HEK293 (cell line): ENCODE results near the gene CREB5.

ENCODE experiments used
- CTCF ChIA-PET: fragments of 350-600 bp; formaldehyde crosslinking; extraction: SDS; loops from one replicate; lab custom pipeline; 2021; ENCODE audit warnings: antibody characterized with exemption; lab: Yijun Ruan, JAX
- POLR2A ChIA-PET: fragments of 300-600 bp; formaldehyde crosslinking; extraction: SDS; loops from one replicate; lab custom pipeline; 2020; ENCODE audit warnings: antibody characterized with exemption, inconsistent platforms; lab: Yijun Ruan, JAX
- H3K27ac ChIP-seq: fragments of 200-500 bp; sonication (Bioruptor generic); 2 replicates; pipeline ENCODE4 v1.5.1; 2014; ENCODE audit warnings: low read depth, low read length, control low read depth, inconsistent platforms; ENCODE audit errors: extremely low read depth
- H3K36me3 ChIP-seq, 2 experiments: fragments of 200-500 bp in 1 of 2; sonication (Bioruptor generic) in 1 of 2; 1 replicate in 1 of 2; 2 replicates in 1 of 2; pipeline ENCODE4 v1.5.1; 2014 to 2017; ENCODE audit warnings: inconsistent platforms in 2 of 2, low read length in 2 of 2; ENCODE audit not compliant: control insufficient read depth in 2 of 2, insufficient read depth in 1 of 2
- H3K4me1 ChIP-seq: fragments of 200-500 bp; sonication (Bioruptor generic); 2 replicates; pipeline ENCODE4 v1.5.1; 2014; ENCODE audit warnings: mild to moderate bottlenecking, low read length, inconsistent platforms; ENCODE audit not compliant: control insufficient read depth, insufficient read depth
- H3K4me3 ChIP-seq: 2 replicates; pipeline ENCODE4 v1.5.1; 2011; ENCODE audit warnings: low read depth, mild to moderate bottlenecking, control low read depth, low read length, moderate library complexity
- H3K9me3 ChIP-seq: fragments of 200-500 bp; sonication (Bioruptor generic); 2 replicates; pipeline ENCODE4 v1.5.1; 2014; ENCODE audit warnings: low read depth, low read length, inconsistent platforms; ENCODE audit not compliant: control insufficient read depth, insufficient read depth
- EGR2 ChIP-seq: fragments of 450-650 bp; formaldehyde crosslinking; IDR thresholded peaks from 2 replicates; pipeline ENCODE4 v1.5.1; 2016; ENCODE audit warnings: low read depth, missing biosample characterization, missing genetic modification characterization
- GLI2 ChIP-seq: fragments of 450-650 bp; formaldehyde crosslinking; IDR thresholded peaks from 2 replicates; pipeline ENCODE4; 2017; ENCODE audit warnings: missing biosample characterization, missing genetic modification characterization, low read depth, borderline replicate concordance
- HOXA7 ChIP-seq: sonication (generic); formaldehyde crosslinking; IDR thresholded peaks from 2 replicates; pipeline ENCODE4 v1.8.1; 2022; ENCODE audit warnings: missing genetic modification reagents, borderline replicate concordance
- KLF16 ChIP-seq: fragments of 450-650 bp; formaldehyde crosslinking; IDR thresholded peaks from 2 replicates; pipeline ENCODE4 v1.5.1; 2017; ENCODE audit warnings: missing biosample characterization, missing genetic modification characterization
- KLF17 ChIP-seq: fragments of 450-650 bp; formaldehyde crosslinking; IDR thresholded peaks from 2 replicates; pipeline ENCODE4 v1.5.1; 2016; ENCODE audit warnings: missing biosample characterization, missing genetic modification characterization
- KLF7 ChIP-seq: fragments of 450-650 bp; formaldehyde crosslinking; IDR thresholded peaks from 2 replicates; pipeline ENCODE4 v1.5.1; 2016; ENCODE audit warnings: missing biosample characterization, missing genetic modification characterization, borderline replicate concordance
- KLF8 ChIP-seq: fragments of 450-650 bp; formaldehyde crosslinking; IDR thresholded peaks from 2 replicates; pipeline ENCODE4 v1.5.1; 2016; ENCODE audit warnings: missing biosample characterization, missing genetic modification characterization
- PRDM4 ChIP-seq: fragments of 450-650 bp; formaldehyde crosslinking; IDR thresholded peaks from 2 replicates; pipeline ENCODE4 v1.5.1; 2017; ENCODE audit warnings: missing biosample characterization, missing genetic modification characterization
- PRDM6 ChIP-seq: fragments of 450-650 bp; formaldehyde crosslinking; IDR thresholded peaks from 2 replicates; pipeline ENCODE4 v1.5.1; 2017; ENCODE audit warnings: missing biosample characterization, missing genetic modification characterization
- ZNF146 ChIP-seq: fragments of 450-650 bp; formaldehyde crosslinking; IDR thresholded peaks from 2 replicates; pipeline ENCODE4 v1.5.1; 2016; ENCODE audit warnings: missing biosample characterization, missing genetic modification characterization
- ZNF157 ChIP-seq: fragments of 450-650 bp; formaldehyde crosslinking; IDR thresholded peaks from 2 replicates; pipeline ENCODE4 v1.5.1; 2016; ENCODE audit warnings: missing biosample characterization, missing genetic modification characterization
- ZNF184 ChIP-seq: fragments of 450-650 bp; IDR thresholded peaks from 2 replicates; pipeline ENCODE4 v1.5.1; 2018; ENCODE audit warnings: missing biosample characterization, mild to moderate bottlenecking, missing genetic modification characterization
- ZNF221 ChIP-seq: fragments of 450-650 bp; formaldehyde crosslinking; IDR thresholded peaks from 2 replicates; pipeline ENCODE4 v1.5.1; 2017; ENCODE audit warnings: missing biosample characterization, missing genetic modification characterization, borderline replicate concordance
- ZNF239 ChIP-seq: fragments of 450-650 bp; formaldehyde crosslinking; IDR thresholded peaks from 2 replicates; pipeline ENCODE4 v1.5.1; 2016; ENCODE audit warnings: missing biosample characterization, missing genetic modification characterization
- ZNF266 ChIP-seq: fragments of 450-650 bp; formaldehyde crosslinking; IDR thresholded peaks from 2 replicates; pipeline ENCODE4 v1.5.1; 2016; ENCODE audit warnings: missing biosample characterization, missing genetic modification characterization, low read depth
- ZNF274 ChIP-seq, 2 experiments: fragments of 200-500 bp in 1 of 2; fragments of 450-650 bp in 1 of 2; sonication (Bioruptor generic) in 1 of 2; formaldehyde crosslinking in 1 of 2; IDR thresholded peaks; 2 replicates each; pipeline versions ENCODE4 v1.5.1 to v1.6.1; 2014 to 2016; ENCODE audit warnings: borderline replicate concordance in 1 of 2, inconsistent platforms in 1 of 2, low read length in 1 of 2, missing biosample characterization in 1 of 2, missing genetic modification characterization in 1 of 2
- ZNF280C ChIP-seq: fragments of 450-650 bp; formaldehyde crosslinking; IDR thresholded peaks from 2 replicates; pipeline ENCODE4 v1.5.1; 2016; ENCODE audit warnings: missing biosample characterization, missing genetic modification characterization
- ZNF335 ChIP-seq: fragments of 450-650 bp; formaldehyde crosslinking; conservative IDR thresholded peaks from 2 replicates; pipeline ENCODE4 v1.5.1; 2016; ENCODE audit warnings: missing biosample characterization, missing genetic modification characterization
- ZNF473 ChIP-seq: fragments of 450-650 bp; formaldehyde crosslinking; IDR thresholded peaks from 2 replicates; pipeline ENCODE4 v1.5.1; 2017; ENCODE audit warnings: missing biosample characterization, missing genetic modification characterization
- ZNF548 ChIP-seq: fragments of 450-650 bp; formaldehyde crosslinking; IDR thresholded peaks from 2 replicates; pipeline ENCODE4 v1.5.1; 2016; ENCODE audit warnings: missing biosample characterization, missing genetic modification characterization
- ZNF555 ChIP-seq: fragments of 450-650 bp; formaldehyde crosslinking; conservative IDR thresholded peaks from 2 replicates; pipeline ENCODE4 v1.5.1; 2017; ENCODE audit warnings: missing biosample characterization, mild to moderate bottlenecking, missing genetic modification characterization, inconsistent platforms
- ZNF558 ChIP-seq: fragments of 450-650 bp; formaldehyde crosslinking; IDR thresholded peaks from 2 replicates; pipeline ENCODE4 v1.5.1; 2016; ENCODE audit warnings: missing biosample characterization, missing genetic modification characterization
- ZNF580 ChIP-seq: fragments of 450-650 bp; formaldehyde crosslinking; IDR thresholded peaks from 2 replicates; pipeline ENCODE4 v1.5.1; 2016; ENCODE audit warnings: missing biosample characterization, missing genetic modification characterization
- ZNF621 ChIP-seq: fragments of 450-650 bp; formaldehyde crosslinking; IDR thresholded peaks from 2 replicates; pipeline ENCODE4 v1.5.1; 2017; ENCODE audit warnings: missing biosample characterization, missing genetic modification characterization
- ZNF629 ChIP-seq: fragments of 450-650 bp; formaldehyde crosslinking; IDR thresholded peaks from 2 replicates; pipeline ENCODE4 v1.5.1; 2017; ENCODE audit warnings: missing biosample characterization, missing genetic modification characterization
- ZNF654 ChIP-seq: fragments of 450-650 bp; formaldehyde crosslinking; IDR thresholded peaks from 2 replicates; pipeline ENCODE4 v1.5.1; 2016; ENCODE audit warnings: low read depth, missing biosample characterization, missing genetic modification characterization
- ZNF664 ChIP-seq: fragments of 450-650 bp; formaldehyde crosslinking; IDR thresholded peaks from 2 replicates; pipeline ENCODE4 v1.5.1; 2016; ENCODE audit warnings: missing biosample characterization, missing genetic modification characterization
- ZNF837 ChIP-seq: fragments of 450-650 bp; formaldehyde crosslinking; IDR thresholded peaks from 2 replicates; pipeline ENCODE4 v1.5.1; 2016; ENCODE audit warnings: missing biosample characterization, missing genetic modification characterization
- ZSCAN16 ChIP-seq: fragments of 450-650 bp; formaldehyde crosslinking; IDR thresholded peaks from 2 replicates; pipeline ENCODE4 v1.5.1; 2016; ENCODE audit warnings: missing biosample characterization, missing genetic modification characterization

The CREB5 gene

GRCh38 chr7:28733035-28733434 lies 320.7 kb downstream of the CREB5 start (continued):
- TF ChIP-seq ZNF837 (tag by site-specific recombination) (no peak), PRDM4 (tag by site-specific recombination) (no peak), KLF7 (tag by site-specific recombination) (no peak), KLF16 (tag by site-specific recombination) (no peak), ZNF555 (tag by site-specific recombination) (no peak), EGR2 (tag by site-specific recombination) (no peak), ZNF239 (tag by site-specific recombination) (no peak), ZNF473 (tag by site-specific recombination) (no peak), ZNF548 (tag by site-specific recombination) (no peak)

- ChIA-PET CTCF (interaction anchor here (0.7 kb wide), 1 partner anchor 1335 kb away, joined by 3 read pairs; no protein-coding TSS in a partner anchor), POLR2A (no interaction called here)
- Histone ChIP-seq H3K36me3 (no peaks in the 10 kb centered on the region), H3K9me3 (no peaks in the 10 kb centered on the region), H3K4me1 (peaks cover 17% of the 10 kb centered on the region), H3K4me3 (no peak overlapping the region), H3K27ac (no peak overlapping the region; the same call in 1 of the 2 replicates)
- TF ChIP-seq ZNF580 (tag by site-specific recombination) = no peak
- 0 out of 2 replicates have a peak, but pooled peaks have one; percentile 23 for TF ChIP-seq PRDM6 (tag by site-specific recombination)
- TF ChIP-seq HOXA7 (CRISPR knock-in tag) = no peak
- TF ChIP-seq ZNF266 = no peak
- no peak for TF ChIP-seq ZSCAN16 (tag by site-specific recombination)
- no peak for TF ChIP-seq ZNF280C
- TF ChIP-seq GLI2 (tag by site-specific recombination) = no peak
- peak; percentile 37; the same call in 1 of the 2 replicates for TF ChIP-seq ZNF629
- no peak for TF ChIP-seq ZNF146
- no peak for TF ChIP-seq ZNF654 (tag by site-specific recombination)
- no peak for TF ChIP-seq KLF8 (tag by site-specific recombination)
- no peak for TF ChIP-seq ZNF664 (tag by site-specific recombination)
- no peak for TF ChIP-seq KLF7 (tag by site-specific recombination)
- no peak for TF ChIP-seq ZNF558
- no peak for TF ChIP-seq ZNF157 (tag by site-specific recombination)
- no peak for TF ChIP-seq KLF17 (tag by site-specific recombination)
- no peak for TF ChIP-seq ZNF184 (tag by site-specific recombination)
- no peak for TF ChIP-seq ZNF621 (tag by site-specific recombination)
- TF ChIP-seq ZNF274 (IDR thresholded peaks at IDR 0.05; ENCODE audit: low read length) = no peak
- no peak for TF ChIP-seq ZNF274 (tag by site-specific recombination; IDR thresholded peaks at IDR 0.05; ENCODE audit: borderline replicate concordance)
- TF ChIP-seq ZNF221 = no peak
- TF ChIP-seq ZNF335 (tag by site-specific recombination) = no peak
Observed at GRCh38 chr7:28738412-28738811, 326.1 kb downstream of the CREB5 start.
